ENCODE data around the gene BDNF. TPM values are rescaled to one million over a fixed set of nuclear protein-coding genes. Genes with fewer than 3 reads are reported as not detected.

BDNF gene
- total and polyA plus RNA-seq, 7 donors: 0.01 to 3.4 (median 0.13) TPM; not detected in 1

DNA sequence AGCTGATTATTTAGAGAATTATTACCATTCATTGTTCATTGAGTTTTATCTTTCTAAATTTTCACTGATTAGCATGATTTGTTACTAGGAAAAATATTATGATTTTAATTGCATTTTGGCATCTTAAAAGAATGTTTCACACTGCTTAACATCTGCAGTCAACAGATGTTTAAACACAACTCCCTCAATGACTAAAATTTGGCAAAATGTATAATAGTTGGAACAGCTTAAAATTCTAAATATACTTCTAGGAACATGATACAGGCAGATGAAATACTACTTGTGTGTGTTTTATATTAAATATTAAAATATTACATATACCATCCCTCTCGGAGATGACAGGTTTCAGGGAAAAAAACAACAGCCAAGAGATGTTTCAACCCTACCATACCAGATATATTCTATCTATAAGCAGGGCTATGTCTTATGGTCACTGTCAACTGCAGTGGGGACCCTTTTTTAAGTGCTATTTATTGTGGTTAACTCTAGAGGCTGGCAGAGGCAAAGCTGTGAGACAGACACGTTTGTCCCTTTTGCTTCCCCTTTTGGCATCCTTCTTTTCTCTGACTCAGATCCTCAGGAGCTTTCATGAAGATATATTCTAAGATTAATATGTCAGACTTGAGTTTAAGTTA lies 81.9 kb downstream of the BDNF start:
- WGBS, 3 donors: 10 to 31% (median 22%) methylated on average over 2 of the region's 2 CpGs
- intact Hi-C loops (cut with DNase I): no loop called here
- H3K27ac ChIP-seq: no peak overlapping the region

DNA sequence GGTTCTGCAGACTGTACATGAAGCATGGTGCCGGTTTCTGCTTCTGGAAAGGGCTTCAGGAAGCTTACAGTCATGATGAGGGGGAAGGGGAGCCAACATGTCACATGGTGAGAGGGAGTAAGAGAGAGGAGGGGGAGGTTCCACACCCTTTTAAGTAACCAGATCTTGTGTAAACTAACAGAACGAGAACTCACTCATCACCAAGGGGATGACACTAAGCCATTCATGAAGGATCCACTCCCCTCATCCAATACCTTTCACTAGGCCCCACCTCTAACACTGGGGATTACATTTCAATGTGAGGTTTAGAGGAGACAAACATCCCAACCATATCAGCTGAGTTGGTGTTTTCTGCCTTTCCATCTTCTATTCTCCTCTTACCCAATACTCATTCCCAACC lies 83.5 kb downstream of the BDNF start:
- H3K36me3 ChIP-seq (ENCODE audit: insufficient read depth in 1 of 2, low read depth in 1 of 2): no peaks in the 10 kb centered on the region

More for the DNA sequence above, 81.9 kb downstream of the BDNF start:
- no peak for DNase-seq
- H3K36me3 ChIP-seq (ENCODE audit: insufficient read depth in 1 of 2, low read depth in 1 of 2): no peaks in the 10 kb centered on the region
- no peaks in the 10 kb centered on the region for H3K27me3 ChIP-seq (ENCODE audit: insufficient read depth in 3 of 3, low read length in 2 of 3)
- no peaks in the 10 kb centered on the region for H3K4me1 ChIP-seq
- no peak overlapping the region for H3K4me3 ChIP-seq
- ATAC-seq: no peak
- H3K9me3 ChIP-seq: no peaks in the 10 kb centered on the region
- TF ChIP-seq, protein P1, sequence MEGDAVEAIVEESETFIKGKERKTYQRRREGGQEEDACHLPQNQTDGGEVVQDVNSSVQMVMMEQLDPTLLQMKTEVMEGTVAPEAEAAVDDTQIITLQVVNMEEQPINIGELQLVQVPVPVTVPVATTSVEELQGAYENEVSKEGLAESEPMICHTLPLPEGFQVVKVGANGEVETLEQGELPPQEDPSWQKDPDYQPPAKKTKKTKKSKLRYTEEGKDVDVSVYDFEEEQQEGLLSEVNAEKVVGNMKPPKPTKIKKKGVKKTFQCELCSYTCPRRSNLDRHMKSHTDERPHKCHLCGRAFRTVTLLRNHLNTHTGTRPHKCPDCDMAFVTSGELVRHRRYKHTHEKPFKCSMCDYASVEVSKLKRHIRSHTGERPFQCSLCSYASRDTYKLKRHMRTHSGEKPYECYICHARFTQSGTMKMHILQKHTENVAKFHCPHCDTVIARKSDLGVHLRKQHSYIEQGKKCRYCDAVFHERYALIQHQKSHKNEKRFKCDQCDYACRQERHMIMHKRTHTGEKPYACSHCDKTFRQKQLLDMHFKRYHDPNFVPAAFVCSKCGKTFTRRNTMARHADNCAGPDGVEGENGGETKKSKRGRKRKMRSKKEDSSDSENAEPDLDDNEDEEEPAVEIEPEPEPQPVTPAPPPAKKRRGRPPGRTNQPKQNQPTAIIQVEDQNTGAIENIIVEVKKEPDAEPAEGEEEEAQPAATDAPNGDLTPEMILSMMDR (IDR thresholded peaks at IDR 0.05): no peak

DNA sequence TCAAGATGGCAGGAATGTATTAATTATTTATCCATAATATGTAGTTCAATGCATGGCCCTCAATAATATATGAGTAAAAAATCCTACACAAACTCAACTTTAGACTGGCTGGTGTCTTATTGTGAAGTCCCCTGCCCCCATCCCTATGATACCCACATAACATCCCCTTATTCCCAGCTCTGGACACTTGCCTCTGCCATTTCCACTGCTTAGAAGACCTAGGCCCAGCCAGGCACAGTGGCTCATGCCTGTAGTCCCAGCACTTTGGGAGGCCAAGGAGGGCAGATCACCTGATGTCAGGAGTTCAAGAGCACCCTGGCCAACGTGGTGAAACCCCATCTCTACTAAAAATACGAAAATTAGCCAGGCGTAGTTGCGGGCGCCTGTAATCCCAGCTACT lies 84.4 kb downstream of the BDNF start:
- H3K4me1 ChIP-seq: no peaks in the 10 kb centered on the region
- H3K27ac ChIP-seq: no peak overlapping the region
- H3K27me3 ChIP-seq (ENCODE audit: insufficient read depth in 3 of 3, low read length in 2 of 3): no peaks in the 10 kb centered on the region
- H3K9me3 ChIP-seq: no peaks in the 10 kb centered on the region
- H3K4me3 ChIP-seq: no peak overlapping the region
- WGBS, 3 donors: 92 to 99% (median 94%) methylated on average over 5 of the region's 5 CpGs
- no peak for ATAC-seq
- intact Hi-C loops (cut with DNase I): no loop called here
- TF ChIP-seq, protein P1 (IDR thresholded peaks at IDR 0.05): no peak
- DNase-seq: no peak
- no peaks in the 10 kb centered on the region for H3K36me3 ChIP-seq (ENCODE audit: insufficient read depth in 1 of 2, low read depth in 1 of 2)

More for the DNA sequence above, 83.5 kb downstream of the BDNF start:
- TF ChIP-seq, protein P1 (IDR thresholded peaks at IDR 0.05): no peak
- ATAC-seq (no peak), DNase-seq (no peak)
- intact Hi-C loops (cut with DNase I): no loop called here
- no peaks in the 10 kb centered on the region for H3K9me3 ChIP-seq
- H3K4me1 ChIP-seq: no peaks in the 10 kb centered on the region
- no peak overlapping the region for H3K4me3 ChIP-seq
- H3K27ac ChIP-seq: no peak overlapping the region
- H3K27me3 ChIP-seq (ENCODE audit: insufficient read depth in 3 of 3, low read length in 2 of 3): no peaks in the 10 kb centered on the region
- 47 to 68% (median 67%) methylated on average over 2 of the region's 2 CpGs for WGBS, 3 donors

DNA sequence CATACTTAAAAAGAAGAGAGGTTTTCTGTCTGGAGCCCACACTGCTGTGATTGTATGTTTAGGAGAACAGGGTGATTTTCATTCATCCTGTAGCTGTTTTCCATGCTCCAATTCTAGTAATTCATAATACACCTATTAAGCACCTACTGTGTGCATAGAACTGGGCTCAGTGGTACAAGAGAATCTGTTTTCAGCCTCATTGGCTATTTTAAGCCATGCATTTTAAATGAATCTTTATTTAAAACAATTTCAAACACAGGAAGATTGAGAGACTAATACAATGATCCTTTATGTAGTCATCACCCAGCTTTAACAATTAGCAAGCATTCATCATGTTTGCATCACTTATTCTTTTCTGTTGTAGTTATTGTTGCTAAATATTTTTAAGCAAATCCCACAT lies 86.2 kb downstream of the BDNF start:
- TF ChIP-seq, protein P1 (IDR thresholded peaks at IDR 0.05): no peak
- H3K4me1 ChIP-seq: no peaks in the 10 kb centered on the region
- no peaks in the 10 kb centered on the region for H3K27me3 ChIP-seq (ENCODE audit: insufficient read depth in 3 of 3, low read length in 2 of 3)
- H3K9me3 ChIP-seq: no peaks in the 10 kb centered on the region
- no peak overlapping the region for H3K4me3 ChIP-seq
- ATAC-seq (no peak), DNase-seq (no peak)
- H3K27ac ChIP-seq: no peak overlapping the region
- intact Hi-C loops (cut with DNase I): no loop called here
- no peaks in the 10 kb centered on the region for H3K36me3 ChIP-seq (ENCODE audit: insufficient read depth in 1 of 2, low read depth in 1 of 2)

All from psoas muscle (tissue), 8 donors.